Vagina (tissue), 2 donors: ENCODE data around the gene VAV1.

ENCODE experiments used
- CTCF ChIP-seq, 3 experiments: fragments of 450-650 bp in 2 of 3; fragments of 200-600 bp in 1 of 3; sonication (generic) in 1 of 3; IDR thresholded peaks; one replicate each; pipeline ENCODE4 v1.5.1; 2017 to 2019; ENCODE audit warnings: antibody characterized with exemption in 3 of 3, mild to moderate bottlenecking in 2 of 3, moderate library complexity in 2 of 3
- POLR2A ChIP-seq, 2 donors: fragments of 450-650 bp; IDR thresholded peaks; one replicate each; pipeline ENCODE4 v1.6.1; 2017; ENCODE audit warnings: antibody characterized with exemption in 2 of 2, mild to moderate bottlenecking in 2 of 2, moderate library complexity in 2 of 2

GRCh38 chr19:6732803-6733337, 39.6 kb upstream of the VAV1 start:
- TF ChIP-seq CTCF (IDR thresholded peaks at IDR 0.05): no peak
- no peak for TF ChIP-seq POLR2A (IDR thresholded peaks at IDR 0.05)
